ENCODE measurements around the gene ARMH4.

The ARMH4 gene

DNA sequence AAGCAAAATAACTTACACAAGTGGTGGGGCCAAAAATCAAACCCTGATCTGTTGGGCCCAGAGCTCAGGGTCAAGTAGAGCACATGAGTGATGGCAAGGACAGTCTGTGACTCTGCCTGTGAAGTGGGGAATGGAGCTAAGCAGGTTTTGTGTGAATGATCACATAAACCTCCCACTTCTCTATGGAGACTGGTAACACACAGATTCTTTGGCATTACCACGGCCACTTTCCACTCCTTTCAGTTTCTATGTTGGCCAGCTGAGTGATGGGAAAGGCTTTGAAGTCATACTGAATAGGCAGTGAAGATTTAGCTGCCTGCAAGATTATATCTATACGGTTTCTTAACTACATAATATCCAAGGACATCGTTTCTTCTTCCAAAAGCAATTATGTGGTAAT is 97.9 kb downstream of the ARMH4 start:
- H3K4me2 ChIP-seq = no peak overlapping the region
- no peaks in the 10 kb centered on the region for H3K27me3 ChIP-seq
- no peak for TF ChIP-seq Cebpa-rat (IDR thresholded peaks at IDR 0.05)
- no peak overlapping the region for H3K9ac ChIP-seq
- H3K36me3 ChIP-seq = no peaks in the 10 kb centered on the region
- H3K4me1 ChIP-seq = no peaks in the 10 kb centered on the region
- no peaks in the 10 kb centered on the region for H4K20me1 ChIP-seq
- no peak overlapping the region for H3K4me3 ChIP-seq
- H3K9me3 ChIP-seq (replicated peaks in 1 of 11) = no peaks in the 10 kb centered on the region
- H3K27ac ChIP-seq = no peak overlapping the region

GRCh38 chr14:58048219-58048618 is 103.8 kb downstream of the ARMH4 start:
- H3K9me3 ChIP-seq (replicated peaks in 1 of 11) = peaks cover 0 to 8% (median 0%) of the 10 kb centered on the region in 11 experiments; a peak in 3 of 22 replicates
- H3K27me3 ChIP-seq = no peaks in the 10 kb centered on the region
- no peak overlapping the region for H3K9ac ChIP-seq
- H4K20me1 ChIP-seq = no peaks in the 10 kb centered on the region
- no peaks in the 10 kb centered on the region for H3K36me3 ChIP-seq
- H3K27ac ChIP-seq = no peak overlapping the region
- peaks cover 0 to 4% (median 0%) of the 10 kb centered on the region in 10 experiments; a peak in 1 of 20 replicates for H3K4me1 ChIP-seq
- no peak overlapping the region for H3K4me3 ChIP-seq
- no peak for TF ChIP-seq Cebpa-rat (IDR thresholded peaks at IDR 0.05)
- H3K4me2 ChIP-seq = no peak overlapping the region

DNA sequence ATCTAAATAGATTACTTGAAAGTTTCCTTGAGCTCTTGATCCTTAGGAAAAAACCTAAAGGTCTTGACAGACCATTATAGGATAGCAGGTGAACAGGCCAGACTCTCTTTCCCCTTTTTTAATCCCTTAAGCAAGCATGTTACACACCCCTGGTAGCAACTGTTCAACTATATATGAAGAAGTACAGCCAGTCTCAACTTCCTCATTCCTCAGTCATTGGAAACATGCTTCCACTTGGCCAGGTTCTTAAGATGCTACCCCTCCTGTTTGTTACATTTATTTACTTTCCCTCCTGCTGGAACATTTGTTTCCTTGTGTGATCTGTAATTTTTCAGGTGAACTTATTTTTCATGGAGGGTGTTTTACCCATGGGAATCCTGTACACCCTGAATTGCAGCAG is 124.1 kb downstream of the ARMH4 start:
- no peak overlapping the region for H3K9ac ChIP-seq
- no peaks in the 10 kb centered on the region for H3K27me3 ChIP-seq
- H3K27ac ChIP-seq = no peak overlapping the region
- H3K4me2 ChIP-seq = no peak overlapping the region
- 0 out of 22 replicates have a peak, but pooled peaks cover 0 to 3% (median 0%) of the 10 kb centered on the region in 11 experiments for H3K9me3 ChIP-seq (replicated peaks in 1 of 11)
- no peak for TF ChIP-seq Cebpa-rat (IDR thresholded peaks at IDR 0.05)
- H3K4me3 ChIP-seq = no peak overlapping the region
- no peaks in the 10 kb centered on the region for H4K20me1 ChIP-seq
- no peaks in the 10 kb centered on the region for H3K36me3 ChIP-seq
- H3K4me1 ChIP-seq = no peaks in the 10 kb centered on the region

GRCh38 chr14:58026967-58027366 is 125.0 kb downstream of the ARMH4 start:
- Histone ChIP-seq H3K4me3 (no peak overlapping the region), H3K4me2 (no peak overlapping the region), H3K27me3 (no peaks in the 10 kb centered on the region), H4K20me1 (no peaks in the 10 kb centered on the region), H3K9ac (no peak overlapping the region), H3K9me3 (replicated peaks in 1 of 11) (0 out of 22 replicates have a peak, but pooled peaks cover 0 to 3% (median 0%) of the 10 kb centered on the region in 11 experiments), H3K36me3 (no peaks in the 10 kb centered on the region), H3K4me1 (no peaks in the 10 kb centered on the region), H3K27ac (no peak overlapping the region)
- no peak for TF ChIP-seq Cebpa-rat (IDR thresholded peaks at IDR 0.05)

DNA sequence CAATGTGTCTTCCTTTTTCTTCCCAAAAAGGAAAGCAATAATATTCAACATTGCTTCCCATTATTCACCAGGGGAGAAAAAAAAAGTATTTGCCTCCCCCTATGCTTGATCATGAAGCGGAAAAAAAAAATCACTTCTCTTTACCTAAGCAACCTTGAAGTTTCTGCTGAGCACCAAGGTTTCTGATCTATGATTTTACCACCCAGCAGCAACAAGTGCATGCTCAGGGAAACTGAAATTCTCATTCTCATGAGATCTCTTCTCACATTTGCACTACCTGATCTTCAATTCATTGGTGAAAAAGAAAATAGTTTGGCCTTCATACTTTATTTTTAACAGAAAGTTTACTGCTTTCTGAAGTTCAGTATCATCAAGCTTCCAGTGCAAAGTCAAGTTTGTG is 125.8 kb downstream of the ARMH4 start:
- no peak overlapping the region for H3K9ac ChIP-seq
- no peak overlapping the region for H3K4me3 ChIP-seq
- H3K9me3 ChIP-seq (replicated peaks in 1 of 11) = 0 out of 22 replicates have a peak, but pooled peaks cover 0 to 3% (median 0%) of the 10 kb centered on the region in 11 experiments
- no peaks in the 10 kb centered on the region for H3K27me3 ChIP-seq
- H3K27ac ChIP-seq = no peak overlapping the region
- no peaks in the 10 kb centered on the region for H3K36me3 ChIP-seq
- no peaks in the 10 kb centered on the region for H3K4me1 ChIP-seq
- no peaks in the 10 kb centered on the region for H4K20me1 ChIP-seq
- TF ChIP-seq Cebpa-rat (IDR thresholded peaks at IDR 0.05) = no peak
- no peak overlapping the region for H3K4me2 ChIP-seq

- Histone ChIP-seq H3K4me2 (no peak overlapping the region), H3K9ac (no peak overlapping the region), H3K4me3 (no peak overlapping the region), H3K9me3 (replicated peaks in 1 of 11) (peaks cover 0 to 6% (median 4%) of the 10 kb centered on the region in 11 experiments; a peak in 5 of 22 replicates), H4K20me1 (no peaks in the 10 kb centered on the region), H3K27ac (no peak overlapping the region), H3K27me3 (no peaks in the 10 kb centered on the region), H3K36me3 (no peaks in the 10 kb centered on the region), H3K4me1 (peaks cover 0 to 4% (median 0%) of the 10 kb centered on the region in 10 experiments; a peak in 1 of 20 replicates)
- no peak for TF ChIP-seq Cebpa-rat (IDR thresholded peaks at IDR 0.05)
These were observed 137.2 kb downstream of the ARMH4 start for GRCh38 chr14:58014778-58015177.

DNA sequence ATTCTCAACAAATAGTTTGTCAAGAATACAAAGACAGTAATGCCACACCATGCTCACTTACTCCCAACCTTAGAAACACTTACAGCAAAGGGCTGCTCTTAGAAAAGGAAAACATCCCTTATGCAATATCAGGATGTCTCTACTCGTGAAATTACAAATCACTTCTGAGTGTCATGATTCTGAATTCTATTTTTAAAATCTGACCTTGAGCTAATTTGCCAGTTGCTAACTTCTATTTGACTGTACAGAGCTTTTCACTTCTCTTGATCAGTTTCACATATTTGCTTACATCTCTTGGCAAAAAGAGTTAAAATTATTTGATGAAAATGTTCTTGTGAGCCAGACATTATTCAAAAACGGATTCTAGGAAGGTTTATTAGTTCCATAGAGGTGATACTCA is 149.4 kb downstream of the ARMH4 start:
- H3K36me3 ChIP-seq = no peaks in the 10 kb centered on the region
- H3K27me3 ChIP-seq = no peaks in the 10 kb centered on the region
- H3K4me1 ChIP-seq = peaks cover 0 to 3% (median 0%) of the 10 kb centered on the region in 10 experiments; a peak in 1 of 20 replicates
- no peak for TF ChIP-seq Cebpa-rat (IDR thresholded peaks at IDR 0.05)
- H3K4me2 ChIP-seq = no peak overlapping the region
- H3K4me3 ChIP-seq = no peak overlapping the region
- no peak overlapping the region for H3K27ac ChIP-seq
- H4K20me1 ChIP-seq = no peaks in the 10 kb centered on the region
- H3K9me3 ChIP-seq (replicated peaks in 1 of 11) = no peaks in the 10 kb centered on the region
- H3K9ac ChIP-seq = no peak overlapping the region

DNA sequence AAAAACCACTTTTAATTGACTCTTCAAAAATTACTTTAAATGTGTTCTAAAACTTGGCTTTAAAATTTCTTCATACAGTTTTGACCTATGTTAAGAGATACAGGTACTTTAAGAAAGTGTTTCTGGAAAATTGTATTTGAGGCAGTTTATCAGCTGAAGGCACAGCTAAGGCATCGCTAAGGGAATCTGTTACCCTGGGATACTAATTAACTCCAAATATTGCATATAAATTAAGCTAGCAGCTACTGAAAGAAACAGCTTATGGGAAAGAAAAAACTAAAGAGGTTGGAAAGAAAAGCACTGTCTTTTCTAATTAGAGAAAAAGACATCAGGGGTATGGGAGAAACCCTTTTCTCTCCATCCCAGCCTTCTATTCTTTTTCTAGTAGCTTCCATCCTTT is 152.0 kb downstream of the ARMH4 start:
- Histone ChIP-seq H3K27ac (no peak overlapping the region), H4K20me1 (no peaks in the 10 kb centered on the region), H3K9ac (no peak overlapping the region), H3K9me3 (replicated peaks in 1 of 11) (no peaks in the 10 kb centered on the region), H3K4me2 (no peak overlapping the region), H3K36me3 (no peaks in the 10 kb centered on the region), H3K27me3 (no peaks in the 10 kb centered on the region), H3K4me3 (no peak overlapping the region), H3K4me1 (peaks cover 0 to 3% (median 0%) of the 10 kb centered on the region in 10 experiments; a peak in 1 of 20 replicates)
- no peak for TF ChIP-seq Cebpa-rat (IDR thresholded peaks at IDR 0.05)

GRCh38 chr14:57999471-57999870 is 152.5 kb downstream of the ARMH4 start:
- Histone ChIP-seq H3K4me3 (no peak overlapping the region), H3K9ac (no peak overlapping the region), H4K20me1 (no peaks in the 10 kb centered on the region), H3K4me1 (peaks cover 0 to 3% (median 0%) of the 10 kb centered on the region in 10 experiments; a peak in 1 of 20 replicates), H3K4me2 (no peak overlapping the region), H3K36me3 (no peaks in the 10 kb centered on the region), H3K27me3 (no peaks in the 10 kb centered on the region), H3K9me3 (replicated peaks in 1 of 11) (no peaks in the 10 kb centered on the region), H3K27ac (no peak overlapping the region)
- TF ChIP-seq Cebpa-rat (IDR thresholded peaks at IDR 0.05) = no peak

- Histone ChIP-seq H3K4me3 (no peak overlapping the region), H3K4me1 (peaks cover 0 to 3% (median 0%) of the 10 kb centered on the region in 10 experiments; a peak in 1 of 20 replicates), H3K9ac (no peak overlapping the region), H3K4me2 (no peak overlapping the region), H4K20me1 (no peaks in the 10 kb centered on the region), H3K9me3 (replicated peaks in 1 of 11) (no peaks in the 10 kb centered on the region), H3K36me3 (no peaks in the 10 kb centered on the region), H3K27ac (no peak overlapping the region), H3K27me3 (no peaks in the 10 kb centered on the region)
- TF ChIP-seq Cebpa-rat (IDR thresholded peaks at IDR 0.05) = no peak
These were observed 153.2 kb downstream of the ARMH4 start for GRCh38 chr14:57998766-57999165.

Data from BLaER1 treated with 17β-estradiol and CSF1 and Interleukin-3, amounts not matched to agents 10 nM and 100 nM (cell line).